Measurements from ENCODE around the gene JAK2.

GRCh38 chr9:4973246-4973645 lies 11.8 kb upstream of the JAK2 start:
- TF ChIP-seq EZH2 (IDR thresholded peaks at IDR 0.05; ENCODE audit: borderline replicate concordance, low read length) (no peak), CTCF (conservative IDR thresholded peaks at IDR 0.05 in 1 of 2, IDR thresholded peaks at IDR 0.05 in 1 of 2; ENCODE audit: extremely low read depth in 1 of 2, insufficient read depth in 1 of 2, low read depth in 1 of 2, low read length in 2 of 2) (no peak)

All from mammary epithelial cell (primary cell).